Activated T-cell treated with anti-CD3 and anti-CD28 coated beads for 1 hour (primary cell): Measurements from ENCODE around the gene EYA3.

Source experiments
- DNase-seq: peaks from one replicate; pipeline ENCODE4 v3.0.0-alpha.2; 2020; ENCODE audit warnings: low read depth

The EYA3 gene, protein sequence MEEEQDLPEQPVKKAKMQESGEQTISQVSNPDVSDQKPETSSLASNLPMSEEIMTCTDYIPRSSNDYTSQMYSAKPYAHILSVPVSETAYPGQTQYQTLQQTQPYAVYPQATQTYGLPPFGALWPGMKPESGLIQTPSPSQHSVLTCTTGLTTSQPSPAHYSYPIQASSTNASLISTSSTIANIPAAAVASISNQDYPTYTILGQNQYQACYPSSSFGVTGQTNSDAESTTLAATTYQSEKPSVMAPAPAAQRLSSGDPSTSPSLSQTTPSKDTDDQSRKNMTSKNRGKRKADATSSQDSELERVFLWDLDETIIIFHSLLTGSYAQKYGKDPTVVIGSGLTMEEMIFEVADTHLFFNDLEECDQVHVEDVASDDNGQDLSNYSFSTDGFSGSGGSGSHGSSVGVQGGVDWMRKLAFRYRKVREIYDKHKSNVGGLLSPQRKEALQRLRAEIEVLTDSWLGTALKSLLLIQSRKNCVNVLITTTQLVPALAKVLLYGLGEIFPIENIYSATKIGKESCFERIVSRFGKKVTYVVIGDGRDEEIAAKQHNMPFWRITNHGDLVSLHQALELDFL

DNA sequence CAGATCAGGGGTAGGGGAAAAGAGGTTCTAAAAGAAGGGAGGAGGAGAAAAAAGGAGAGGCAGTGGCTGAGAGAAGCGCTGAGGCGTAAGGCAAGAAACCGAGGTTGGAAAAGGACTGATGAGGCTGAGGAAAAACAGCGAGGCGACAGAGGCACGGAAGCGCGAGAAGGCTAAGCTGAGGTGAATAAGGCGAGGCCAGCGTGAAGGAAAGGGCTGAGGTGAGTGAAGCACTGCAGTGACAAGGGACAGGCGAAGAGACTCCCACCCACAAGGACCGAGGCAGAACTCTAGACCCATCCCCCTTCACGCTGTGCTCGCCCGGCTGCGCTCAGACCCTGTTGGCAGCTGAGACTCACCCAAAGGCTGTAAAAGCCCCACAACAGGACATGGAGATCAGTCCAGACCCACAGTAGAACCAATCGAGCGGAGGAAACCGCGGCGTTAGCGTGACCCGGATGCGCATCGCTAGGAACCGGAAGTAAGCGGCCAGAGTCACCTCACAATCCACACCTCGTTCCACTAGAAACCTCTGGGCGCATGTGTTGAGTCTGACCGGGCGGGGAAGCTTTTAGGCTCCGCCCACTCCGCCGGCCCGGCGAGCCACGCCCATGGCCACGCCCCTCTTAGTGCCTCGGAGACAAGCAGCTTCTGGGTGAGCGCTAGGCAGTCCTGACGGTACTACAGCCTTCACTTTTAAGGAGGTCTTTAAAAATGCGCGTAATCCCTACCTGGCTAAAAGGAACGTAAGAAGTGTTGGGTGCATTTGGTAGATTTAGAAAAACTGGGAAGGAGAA lies at the start of gene EYA3:
Gene EYA3 (minus strand): TSS at position 443 of the 794 bp plus-strand sequence. CDS start 30,584 bp downstream, outside the sequence.
- peak; percentile 98 for DNase-seq

DNA sequence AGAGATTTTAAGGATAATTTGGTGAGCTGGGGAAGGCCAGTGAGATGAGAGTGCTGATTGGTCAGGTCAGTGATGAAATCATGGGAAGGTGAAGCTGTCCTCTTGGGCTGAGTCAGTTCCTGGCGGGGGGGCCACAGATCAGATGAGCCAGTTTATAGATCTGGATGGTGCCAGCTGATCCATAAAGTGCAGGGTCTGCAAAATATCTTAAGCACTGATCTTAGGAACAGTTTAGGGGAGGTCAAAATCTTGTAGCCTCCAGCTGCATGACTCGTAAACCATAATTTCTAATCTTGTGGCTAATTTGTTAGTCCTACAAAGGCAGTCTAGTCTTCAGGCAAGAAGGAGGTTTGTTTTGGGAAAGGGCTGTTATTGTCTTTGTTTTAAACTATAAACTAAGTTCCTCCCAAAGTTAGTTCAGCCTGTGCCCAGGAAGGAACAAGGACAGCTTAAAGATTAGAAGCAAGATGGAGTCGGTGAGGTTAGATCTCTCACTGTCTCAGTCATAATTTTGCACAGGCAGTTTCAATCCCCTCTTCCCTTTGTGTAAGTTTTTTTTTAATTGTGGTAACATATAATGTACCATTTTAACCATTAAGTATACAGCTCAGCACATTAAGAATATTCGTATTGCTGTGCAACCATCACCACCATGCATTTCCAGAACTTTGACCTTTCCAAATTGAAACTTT lies 48.7 kb upstream of the EYA3 start:
- no peak for DNase-seq

DNA sequence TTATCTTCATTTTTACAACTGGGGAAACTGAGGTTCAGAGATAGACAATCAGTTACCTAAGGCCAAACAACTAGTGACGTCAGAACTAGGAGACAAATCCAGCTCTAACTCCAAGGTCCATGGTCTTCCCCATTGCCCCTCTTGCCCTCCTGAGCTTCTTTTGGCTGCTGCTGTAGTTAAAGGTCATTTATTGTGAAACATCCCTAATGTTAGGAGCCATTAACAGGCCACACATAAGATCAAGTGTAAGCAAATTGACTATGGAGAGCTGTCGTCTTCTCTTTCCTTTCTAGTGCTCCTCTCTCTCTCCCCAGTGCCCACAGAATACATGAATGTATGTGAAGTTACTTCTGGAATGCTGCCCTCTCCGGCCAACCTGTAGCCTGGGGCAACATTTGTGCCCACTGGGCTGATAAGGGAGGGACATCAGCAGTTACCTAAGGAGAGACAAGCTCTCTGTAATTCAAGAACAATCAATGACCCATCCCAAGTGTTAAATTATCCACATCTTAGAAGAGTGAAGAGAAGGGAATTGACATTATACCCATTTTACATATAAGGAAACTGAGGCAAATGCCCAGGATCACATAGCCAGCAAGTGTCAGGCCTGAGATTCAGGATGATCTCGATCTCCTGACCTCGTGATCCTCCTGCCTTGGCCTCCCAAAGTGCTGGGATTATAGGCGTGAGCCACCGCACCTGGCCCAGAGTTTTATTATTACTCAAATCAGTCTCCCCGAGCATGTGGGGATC lies 47.9 kb upstream of the EYA3 start:
- DNase-seq = no peak

DNA sequence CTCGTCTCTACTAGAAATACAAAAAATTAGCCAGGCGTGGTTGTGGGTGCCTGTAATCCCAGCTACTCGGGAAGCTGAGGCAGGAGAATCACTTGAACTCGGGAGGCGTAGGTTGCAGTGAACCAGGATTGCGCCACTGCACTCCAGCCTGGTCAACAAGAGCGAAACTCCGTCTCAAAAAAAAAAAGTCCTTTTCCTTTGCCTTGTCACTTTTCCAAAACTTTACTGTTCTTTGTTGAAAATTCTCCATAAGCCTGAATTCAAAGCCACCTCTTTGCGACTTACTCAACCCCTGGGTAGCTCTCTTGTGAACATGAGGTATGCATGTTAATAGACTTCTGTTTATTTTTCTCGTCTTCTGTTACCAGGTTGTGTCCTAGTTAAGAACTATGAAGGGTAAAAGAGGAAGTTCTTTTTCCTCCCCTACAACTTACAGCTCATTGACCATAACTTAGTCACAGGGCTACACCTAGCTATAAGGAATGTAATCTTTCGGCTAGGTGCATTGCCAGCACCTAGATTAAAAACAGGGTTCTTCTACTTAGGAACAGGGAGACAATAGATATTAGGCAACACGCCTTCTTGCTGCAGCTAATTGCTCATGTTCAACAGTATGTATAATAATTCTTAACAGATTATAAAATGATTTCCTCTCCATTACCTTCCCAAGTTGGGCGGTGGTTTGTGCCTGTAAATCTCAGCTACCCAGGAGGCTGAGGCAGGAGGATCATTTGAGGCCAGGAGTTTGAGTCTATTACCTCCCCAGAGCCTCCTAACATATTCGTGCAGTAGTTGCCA lies 47.2 kb upstream of the EYA3 start:
- no peak for DNase-seq

DNA sequence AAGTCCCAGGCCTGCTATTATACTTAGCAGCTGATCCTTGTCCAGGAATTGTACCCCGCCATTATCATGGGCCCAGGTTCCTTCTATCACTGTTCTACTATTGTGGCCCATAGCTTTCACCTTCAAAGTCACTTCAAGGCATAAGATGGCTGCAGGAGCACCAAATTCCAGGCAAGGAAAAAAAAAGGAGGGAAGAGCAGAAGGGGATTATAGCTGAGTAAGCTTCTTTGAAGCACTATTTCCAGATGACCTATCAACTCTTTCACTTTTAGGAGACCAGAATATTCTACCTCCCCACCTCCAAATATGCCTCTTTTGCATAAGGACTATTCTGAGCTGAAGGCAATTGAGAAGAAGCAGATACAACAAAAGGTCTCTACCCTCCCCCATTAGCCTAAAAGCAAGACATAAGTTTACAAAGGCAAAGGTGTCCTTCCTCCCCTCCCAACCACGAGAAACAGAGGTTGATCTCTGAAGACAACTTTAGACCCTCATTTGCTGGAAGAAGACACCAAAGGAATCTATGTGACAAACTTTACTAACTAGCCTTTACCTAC lies 46.3 kb upstream of the EYA3 start:
- no peak for DNase-seq

DNA sequence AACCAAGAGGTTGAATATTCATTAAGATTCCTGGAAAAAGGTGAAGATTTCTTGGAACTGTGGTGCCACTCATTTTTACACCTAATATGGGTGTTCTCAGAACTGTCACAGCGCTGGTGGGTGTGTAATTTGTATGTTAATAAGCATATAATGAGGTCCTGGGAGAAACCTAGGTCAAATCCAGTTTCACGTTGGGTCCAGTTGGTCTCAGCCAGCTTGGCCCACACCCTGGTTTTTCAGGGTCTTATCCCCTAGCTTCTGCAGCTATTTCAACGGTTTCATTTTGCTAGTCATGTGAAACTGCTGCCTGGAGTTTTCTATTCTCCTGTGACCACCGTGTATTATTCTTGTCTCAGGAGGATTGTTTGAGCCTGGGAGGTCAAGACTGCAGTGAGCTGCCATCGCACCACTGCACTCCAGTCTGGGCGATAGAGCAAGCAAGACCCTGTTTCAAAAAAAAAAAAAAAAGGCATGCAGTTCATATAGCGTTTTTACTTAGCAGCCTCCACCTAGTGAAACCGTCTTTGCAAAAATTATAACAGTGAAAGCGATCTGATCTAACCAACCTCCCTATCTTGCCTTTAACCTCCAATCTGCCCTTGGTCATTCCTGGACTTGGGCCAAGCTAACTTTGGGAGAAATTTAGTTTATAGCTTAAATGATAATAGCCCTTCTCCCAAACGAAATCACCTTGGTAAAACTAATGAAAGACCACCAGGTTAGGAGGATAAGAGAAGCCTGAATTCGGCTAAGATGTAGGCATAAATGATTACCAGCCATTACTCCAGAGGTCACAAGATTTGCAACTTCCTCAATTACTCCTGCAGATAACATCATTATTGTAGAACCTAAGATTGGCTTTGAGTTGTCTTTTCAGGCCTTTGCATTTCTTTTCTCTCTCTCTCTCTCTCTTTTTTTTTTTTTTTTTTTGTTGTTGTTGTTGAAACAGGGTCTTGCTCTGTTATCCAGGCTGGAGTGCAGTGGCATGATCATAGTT lies 44.1 kb upstream of the EYA3 start:
- no peak for DNase-seq

DNA sequence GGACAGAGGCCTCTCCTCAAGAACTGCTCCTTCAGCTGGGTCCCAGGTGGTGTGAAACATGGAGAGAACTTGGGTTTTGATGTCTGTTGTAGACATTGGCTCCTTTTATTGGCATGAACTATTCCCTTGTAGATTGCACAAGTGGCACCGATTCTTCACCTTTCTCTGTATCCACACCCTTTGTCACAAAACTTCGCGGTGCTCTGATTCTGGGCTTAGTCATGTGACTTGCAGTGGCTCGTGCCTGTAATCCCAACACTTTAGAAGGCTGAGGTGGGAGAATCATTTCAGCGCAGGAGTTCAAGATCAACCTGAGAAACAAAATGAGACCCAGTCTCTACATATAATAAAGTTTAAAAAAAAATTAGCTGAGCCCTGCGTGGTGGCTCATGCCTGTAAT lies 42.5 kb upstream of the EYA3 start:
- no peak for DNase-seq

DNA sequence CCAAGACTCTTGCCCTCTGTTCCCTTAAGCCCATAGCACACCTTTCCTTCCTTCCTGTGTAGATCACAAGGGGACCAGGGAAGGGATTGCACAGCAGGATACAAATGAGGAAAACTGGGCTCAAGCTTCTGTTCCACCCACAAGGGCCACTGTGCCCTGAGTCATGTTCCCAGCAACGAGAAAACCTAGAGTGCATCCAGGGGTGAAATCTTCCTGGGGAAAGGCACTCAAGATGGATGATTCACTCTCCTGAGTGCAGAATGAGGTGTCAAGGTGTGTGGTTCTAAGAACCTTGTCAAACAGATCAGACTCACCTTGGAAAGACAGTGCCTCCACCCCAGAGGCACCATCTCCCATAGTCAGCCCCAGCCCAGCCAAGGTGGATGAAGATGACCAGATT lies 40.7 kb upstream of the EYA3 start:
- DNase-seq = no peak

DNA sequence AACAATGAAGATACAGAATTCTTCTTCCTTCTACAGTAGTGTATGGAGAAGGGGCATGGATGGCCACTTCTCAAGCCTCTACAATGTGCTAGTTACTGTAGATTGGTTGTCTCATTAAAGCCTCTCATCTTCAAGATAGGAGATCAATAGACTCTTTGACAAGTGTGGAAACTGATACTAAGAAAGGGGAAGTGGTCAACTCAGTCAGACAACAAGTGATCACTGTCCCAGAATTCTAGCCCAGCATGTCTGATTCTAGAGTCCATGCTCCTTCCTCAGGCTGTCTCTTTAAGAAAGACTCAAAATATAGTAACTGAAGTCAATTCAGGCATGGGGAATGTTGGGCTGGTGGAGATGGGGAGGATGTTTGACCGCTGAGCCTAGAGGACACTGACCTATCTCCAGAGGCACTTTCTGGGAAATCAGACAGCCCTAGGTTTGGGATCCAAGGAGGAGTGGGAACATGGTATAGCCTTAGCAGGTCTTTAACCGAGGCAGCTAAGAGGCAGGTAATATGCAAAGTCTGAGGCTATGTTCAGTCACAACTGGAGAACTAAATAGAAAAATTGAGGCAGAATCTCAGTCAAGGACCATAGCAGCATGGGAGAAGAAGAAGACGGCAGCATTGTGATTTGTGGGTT lies 39.3 kb upstream of the EYA3 start:
- no peak for DNase-seq

DNA sequence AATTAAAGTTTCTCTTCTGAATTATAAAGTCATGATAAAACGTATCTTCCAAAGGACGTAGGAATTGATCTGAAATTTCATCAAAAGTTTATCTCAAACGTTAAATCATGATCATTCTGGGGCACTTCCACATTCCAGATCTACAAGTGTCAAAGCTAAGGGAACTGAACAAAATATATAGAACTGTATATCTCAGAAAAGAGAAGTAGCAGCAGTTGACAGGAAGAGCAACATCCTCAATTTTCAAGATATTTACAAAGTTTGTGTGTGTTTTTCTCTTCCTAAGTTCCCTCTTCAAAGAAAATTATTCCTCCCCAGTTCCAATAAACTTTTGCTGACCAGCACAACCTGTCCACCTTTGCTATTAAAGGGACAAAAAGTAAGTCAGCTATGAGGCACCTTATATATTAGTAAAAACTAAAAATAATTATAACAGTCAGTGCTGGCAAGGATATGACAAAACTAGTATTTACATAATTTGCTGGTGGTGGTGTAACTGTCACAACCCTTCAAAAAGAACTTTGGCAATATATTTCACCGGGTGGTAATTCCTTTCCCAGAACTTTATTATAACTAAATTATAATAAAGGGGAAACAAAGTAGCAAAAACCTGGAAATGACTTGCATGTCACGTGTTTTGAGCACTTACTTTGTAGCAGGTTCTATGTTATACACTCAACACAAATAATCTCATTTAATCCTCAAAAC lies 38.5 kb upstream of the EYA3 start:
- DNase-seq = no peak

DNA sequence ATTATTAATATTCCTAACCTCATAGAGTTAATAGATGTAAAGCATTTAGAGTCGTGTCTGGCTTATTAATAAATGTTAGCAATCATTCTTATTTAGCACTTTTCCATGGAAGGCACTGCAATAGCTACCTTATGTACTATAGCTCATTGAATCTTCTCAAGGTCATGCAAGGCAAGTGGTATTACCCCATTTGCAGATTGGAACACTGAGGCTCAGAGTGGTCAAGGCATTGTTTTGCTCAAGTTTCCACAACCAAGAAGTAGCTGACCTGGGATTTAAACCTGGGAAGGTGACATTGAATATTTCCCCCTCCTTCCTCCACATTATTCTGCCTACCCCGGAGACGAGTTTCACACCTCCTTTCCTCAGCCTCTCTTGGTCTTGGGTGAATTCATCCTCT lies 37.8 kb upstream of the EYA3 start:
- no peak for DNase-seq

DNA sequence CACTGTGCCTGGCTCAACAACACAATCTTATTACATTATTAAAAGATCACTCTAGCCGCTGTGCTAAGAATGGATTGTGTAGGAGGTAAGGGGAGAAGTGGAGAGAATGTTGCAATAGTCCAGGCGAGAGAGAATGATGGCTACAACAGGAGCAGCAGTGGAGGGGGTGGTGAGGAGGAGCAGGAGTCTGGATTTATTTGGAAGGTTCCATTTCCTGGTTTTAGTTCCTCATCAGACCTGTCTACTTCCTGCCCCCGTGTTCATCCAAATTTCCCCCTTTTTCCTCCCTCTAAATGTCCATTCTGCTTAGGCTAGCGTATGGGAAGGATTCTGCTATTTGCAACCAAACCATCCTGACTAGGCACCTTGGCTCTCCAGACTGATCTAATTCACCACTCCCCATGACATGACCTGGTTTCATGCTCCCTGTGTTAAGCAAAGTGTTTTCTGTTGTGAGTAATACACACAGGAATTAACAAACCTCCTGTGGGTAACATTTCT lies 35.1 kb upstream of the EYA3 start:
- no peak for DNase-seq

DNA sequence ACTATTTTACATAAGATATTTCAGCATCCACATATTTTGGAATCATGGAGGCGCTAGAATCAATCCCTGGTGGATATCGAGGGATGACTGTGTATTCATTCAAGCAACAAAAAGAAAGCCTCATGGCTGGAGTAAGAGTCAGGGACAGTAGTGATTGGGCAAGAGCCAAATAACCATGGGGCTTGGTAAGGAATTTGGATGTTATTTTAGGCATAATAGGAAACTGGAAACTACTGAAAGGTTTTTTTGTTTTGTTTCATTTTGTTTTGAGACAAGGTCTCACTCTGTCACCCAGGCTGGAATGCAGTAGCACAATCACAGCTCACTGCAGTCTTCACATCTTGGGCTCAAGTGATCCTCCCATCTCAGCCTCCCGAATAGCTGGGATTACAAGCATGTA lies 33.8 kb upstream of the EYA3 start:
- DNase-seq = no peak

DNA sequence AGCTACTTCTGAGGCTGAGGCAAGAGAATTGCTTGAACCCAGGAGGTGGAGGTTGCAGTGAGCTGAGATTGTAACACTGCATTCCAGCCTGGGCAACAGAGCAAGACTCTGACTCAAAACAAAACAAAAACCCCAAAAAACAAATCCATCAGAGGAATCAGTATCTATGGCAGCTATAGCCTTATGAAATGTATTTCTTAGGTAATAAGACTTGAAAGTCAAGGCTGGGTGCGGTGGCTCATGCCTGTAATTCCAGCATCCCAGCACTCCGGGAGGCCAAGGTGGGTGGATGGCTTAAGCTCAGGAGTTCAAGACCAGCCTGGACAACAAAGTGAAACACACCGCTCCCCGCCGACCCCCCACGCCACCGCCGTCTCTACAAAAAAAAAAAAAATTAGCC lies 31.1 kb upstream of the EYA3 start:
- no peak for DNase-seq

DNA sequence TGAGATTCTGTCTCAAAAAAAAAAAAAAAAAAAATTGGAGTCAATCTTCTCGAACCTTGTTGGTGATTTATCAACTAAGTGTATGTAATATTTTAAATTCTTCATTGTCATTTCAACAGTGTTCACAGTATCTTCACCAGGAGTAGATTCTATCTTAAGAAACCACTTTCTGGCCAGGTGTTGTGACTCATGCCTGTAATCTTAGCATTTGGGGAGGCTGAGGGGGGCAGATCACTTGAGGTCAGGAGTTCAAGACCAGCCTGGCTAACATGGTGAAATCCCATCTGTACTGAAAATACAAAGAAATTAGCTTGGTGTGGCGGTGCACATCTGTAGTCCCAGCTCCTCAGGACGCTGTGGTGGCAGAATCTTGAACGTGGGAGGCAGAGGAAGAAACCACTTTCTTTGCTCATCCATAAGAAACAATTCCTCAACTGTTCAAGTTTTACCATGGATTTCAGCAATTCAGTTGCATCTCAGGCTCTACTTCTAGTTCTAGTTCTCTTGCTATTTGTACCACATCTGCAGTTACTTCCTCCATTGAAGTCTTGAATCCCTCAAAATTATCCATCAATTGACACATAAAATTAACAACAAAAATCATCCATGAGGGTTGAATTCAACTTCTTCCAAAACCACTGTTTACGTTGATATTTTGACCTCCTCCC lies 30.4 kb upstream of the EYA3 start:
- DNase-seq = no peak

DNA sequence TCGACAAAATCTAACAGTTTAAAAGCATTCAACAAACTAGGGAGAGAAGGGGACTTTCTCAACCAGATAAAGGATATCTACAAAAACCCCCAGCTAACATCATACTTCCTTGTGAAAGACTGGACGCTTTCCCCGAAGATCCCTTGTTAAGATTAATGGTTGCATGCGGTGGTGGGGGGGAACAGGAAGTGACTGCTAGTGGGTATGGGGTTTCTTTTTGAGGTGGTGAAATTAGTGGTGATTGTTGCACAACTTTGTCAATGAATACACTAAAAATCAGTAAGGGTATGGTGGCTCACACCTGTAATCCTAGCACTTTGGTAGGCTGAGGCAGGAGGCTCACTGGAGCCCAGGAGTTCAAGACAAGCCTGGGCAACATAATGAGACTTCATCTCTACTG lies 26.9 kb upstream of the EYA3 start:
- no peak for DNase-seq

DNA sequence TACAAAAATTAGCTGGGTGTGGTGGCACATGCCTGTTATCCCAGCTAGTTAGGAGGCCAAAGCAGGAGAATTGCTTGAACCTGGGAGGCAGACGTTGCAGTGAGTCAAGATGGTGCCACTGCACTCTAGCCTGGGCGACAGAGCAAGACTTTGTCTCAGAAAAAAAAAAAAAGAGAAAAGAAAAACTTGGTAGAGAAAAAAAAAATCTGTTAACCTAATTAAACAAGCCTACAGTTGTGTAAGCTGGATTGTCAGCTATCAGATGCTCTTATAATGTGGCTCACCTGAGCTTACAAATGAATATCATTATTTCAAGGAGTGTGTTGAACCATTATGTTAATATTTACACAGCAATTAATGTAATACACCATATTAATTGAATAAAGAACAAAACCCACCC lies 26.4 kb upstream of the EYA3 start:
- DNase-seq = no peak

DNA sequence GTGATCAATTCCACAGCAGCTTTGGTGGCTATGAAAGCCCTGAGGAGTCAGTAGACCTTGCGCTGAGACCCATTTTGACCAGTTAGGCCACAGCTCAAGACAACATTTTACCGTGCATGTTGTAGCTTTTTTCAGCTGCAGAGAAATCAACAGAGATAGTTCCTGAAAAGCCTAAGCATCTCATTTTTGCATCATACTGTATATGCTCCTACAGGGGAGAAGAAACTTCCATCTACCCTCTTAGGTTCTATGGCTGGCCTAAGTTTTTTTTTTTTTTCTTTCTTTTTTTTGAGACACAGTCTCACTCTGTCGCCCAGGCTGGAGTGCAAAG lies 24.8 kb upstream of the EYA3 start:
- no peak for DNase-seq
